ENCODE data around the gene TRMT112. TPM values are rescaled to one million over a fixed set of nuclear protein-coding genes. Genes with fewer than 3 reads are reported as not detected.

TRMT112 gene
- total RNA-seq, 3 donors from 2014 or later: 206 to 266 (median 262) TPM

DNA sequence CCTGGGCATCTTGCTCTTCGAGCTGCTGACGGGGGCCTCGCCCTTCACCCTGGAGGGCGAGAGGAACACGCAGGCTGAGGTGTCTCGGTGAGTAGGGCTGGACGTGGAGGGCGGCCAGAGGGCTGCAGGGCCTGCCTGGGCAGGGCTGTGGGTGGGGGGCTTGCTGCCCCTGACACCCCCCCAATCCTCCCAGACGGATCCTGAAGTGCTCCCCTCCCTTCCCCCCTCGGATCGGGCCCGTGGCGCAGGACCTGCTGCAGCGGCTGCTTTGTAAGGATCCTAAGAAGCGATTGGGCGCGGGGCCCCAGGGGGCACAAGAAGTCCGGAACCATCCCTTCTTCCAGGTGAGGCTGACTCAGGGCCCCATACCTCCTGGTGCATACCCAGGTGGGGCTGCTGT lies 44.3 kb upstream of the TRMT112 start:
- intact Hi-C loops (cut with DNase I; ENCODE audit: low total_unique reads): no loop called here
- Histone ChIP-seq H3K4me1 (peaks cover 4 to 9% of the 10 kb centered on the region in 2 donors), H3K36me3 (no peaks in the 10 kb centered on the region), H3K9me3 (no peaks in the 10 kb centered on the region), H3K4me3 (no peak overlapping the region), H3K27ac (no peak overlapping the region), H3K27me3 (no peaks in the 10 kb centered on the region)
- TF ChIP-seq POLR2A (IDR thresholded peaks at IDR 0.05) (no peak), POLR2AphosphoS5 (IDR thresholded peaks at IDR 0.05) (no peak)
- TF ChIP-seq, protein P1, sequence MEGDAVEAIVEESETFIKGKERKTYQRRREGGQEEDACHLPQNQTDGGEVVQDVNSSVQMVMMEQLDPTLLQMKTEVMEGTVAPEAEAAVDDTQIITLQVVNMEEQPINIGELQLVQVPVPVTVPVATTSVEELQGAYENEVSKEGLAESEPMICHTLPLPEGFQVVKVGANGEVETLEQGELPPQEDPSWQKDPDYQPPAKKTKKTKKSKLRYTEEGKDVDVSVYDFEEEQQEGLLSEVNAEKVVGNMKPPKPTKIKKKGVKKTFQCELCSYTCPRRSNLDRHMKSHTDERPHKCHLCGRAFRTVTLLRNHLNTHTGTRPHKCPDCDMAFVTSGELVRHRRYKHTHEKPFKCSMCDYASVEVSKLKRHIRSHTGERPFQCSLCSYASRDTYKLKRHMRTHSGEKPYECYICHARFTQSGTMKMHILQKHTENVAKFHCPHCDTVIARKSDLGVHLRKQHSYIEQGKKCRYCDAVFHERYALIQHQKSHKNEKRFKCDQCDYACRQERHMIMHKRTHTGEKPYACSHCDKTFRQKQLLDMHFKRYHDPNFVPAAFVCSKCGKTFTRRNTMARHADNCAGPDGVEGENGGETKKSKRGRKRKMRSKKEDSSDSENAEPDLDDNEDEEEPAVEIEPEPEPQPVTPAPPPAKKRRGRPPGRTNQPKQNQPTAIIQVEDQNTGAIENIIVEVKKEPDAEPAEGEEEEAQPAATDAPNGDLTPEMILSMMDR (IDR thresholded peaks at IDR 0.05): no peak
- DNase-seq (ENCODE audit: low spot score in 2 of 2): no peak

DNA sequence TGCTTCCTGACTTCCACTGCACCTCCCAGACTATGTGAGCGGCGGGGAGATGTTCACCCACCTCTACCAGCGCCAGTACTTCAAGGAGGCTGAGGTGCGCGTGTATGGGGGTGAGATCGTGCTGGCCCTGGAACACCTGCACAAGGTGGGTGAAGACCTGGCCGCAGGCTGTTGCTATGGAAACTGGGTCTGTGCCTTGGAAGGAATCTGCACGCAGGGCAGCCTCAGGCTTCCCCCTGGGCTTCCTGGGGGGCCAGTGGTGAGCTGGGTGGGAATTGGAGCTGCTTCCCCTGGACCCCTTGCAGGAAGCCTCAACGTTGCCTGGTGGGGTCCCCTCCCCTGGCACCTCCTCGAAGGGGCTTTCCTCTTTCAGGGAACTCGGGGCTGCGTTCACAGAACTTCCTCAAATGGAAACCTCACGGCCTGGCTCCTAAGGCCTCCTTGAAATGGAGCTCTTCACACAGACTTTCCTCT lies 43.1 kb upstream of the TRMT112 start:
- no peak for DNase-seq (ENCODE audit: low spot score in 2 of 2)
- no peaks in the 10 kb centered on the region for H3K27me3 ChIP-seq
- H3K9me3 ChIP-seq: no peaks in the 10 kb centered on the region
- H3K4me1 ChIP-seq: peaks cover 4 to 9% of the 10 kb centered on the region in 2 donors
- TF ChIP-seq POLR2A (IDR thresholded peaks at IDR 0.05) (no peak), POLR2AphosphoS5 (IDR thresholded peaks at IDR 0.05) (no peak)
- TF ChIP-seq, protein P1 (IDR thresholded peaks at IDR 0.05): no peak
- H3K36me3 ChIP-seq: no peaks in the 10 kb centered on the region
- no peak overlapping the region for H3K27ac ChIP-seq
- peak overlapping the region in 2 of 3 donors; percentile 81 to 98 for H3K4me3 ChIP-seq
- intact Hi-C loops (cut with DNase I; ENCODE audit: low total_unique reads): no loop called here

DNA sequence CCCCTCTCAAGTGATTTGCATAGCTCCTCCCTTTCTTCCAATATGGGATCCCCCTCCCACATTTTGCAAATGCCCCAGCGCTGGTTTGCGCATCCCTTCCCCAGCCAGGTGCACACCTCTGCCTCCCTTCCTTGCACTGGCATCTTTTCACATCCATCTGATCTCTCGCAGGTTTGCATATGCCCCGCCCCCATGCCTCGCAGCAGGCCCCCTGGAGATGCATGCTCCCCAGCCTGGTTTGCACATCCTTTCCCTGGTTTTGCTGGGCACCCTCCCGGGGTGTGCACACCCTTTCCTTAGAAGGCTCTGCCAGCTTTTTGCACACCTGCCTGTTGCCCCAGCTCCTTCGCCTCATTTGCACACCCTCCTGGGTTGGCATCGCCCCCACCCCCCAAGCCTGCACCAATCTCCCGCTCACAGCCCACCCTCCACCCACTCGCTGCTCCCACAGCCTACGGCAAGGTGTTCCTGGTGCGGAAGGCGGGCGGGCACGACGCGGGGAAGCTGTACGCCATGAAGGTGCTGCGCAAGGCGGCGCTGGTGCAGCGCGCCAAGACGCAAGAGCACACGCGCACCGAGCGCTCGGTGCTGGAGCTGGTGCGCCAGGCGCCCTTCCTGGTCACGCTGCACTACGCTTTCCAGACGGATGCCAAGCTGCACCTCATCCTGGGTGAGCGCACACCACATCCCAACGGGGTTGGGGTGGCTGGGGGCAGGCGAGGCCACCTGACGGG lies 42.5 kb upstream of the TRMT112 start:
- no peak for DNase-seq (ENCODE audit: low spot score in 2 of 2)
- no peaks in the 10 kb centered on the region for H3K36me3 ChIP-seq
- H3K27ac ChIP-seq: peak overlapping the region; percentile 84 to 88
- H3K27me3 ChIP-seq: no peaks in the 10 kb centered on the region
- intact Hi-C loops (cut with DNase I; ENCODE audit: low total_unique reads): no loop called here
- TF ChIP-seq POLR2AphosphoS5 (IDR thresholded peaks at IDR 0.05): no peak
- TF ChIP-seq, protein P1 (IDR thresholded peaks at IDR 0.05): no peak
- TF ChIP-seq POLR2A (IDR thresholded peaks at IDR 0.05): no peak
- peaks cover 4 to 9% of the 10 kb centered on the region in 2 donors for H3K4me1 ChIP-seq
- peak overlapping the region; percentile 78 to 98 (median 81) for H3K4me3 ChIP-seq
- no peaks in the 10 kb centered on the region for H3K9me3 ChIP-seq

DNA sequence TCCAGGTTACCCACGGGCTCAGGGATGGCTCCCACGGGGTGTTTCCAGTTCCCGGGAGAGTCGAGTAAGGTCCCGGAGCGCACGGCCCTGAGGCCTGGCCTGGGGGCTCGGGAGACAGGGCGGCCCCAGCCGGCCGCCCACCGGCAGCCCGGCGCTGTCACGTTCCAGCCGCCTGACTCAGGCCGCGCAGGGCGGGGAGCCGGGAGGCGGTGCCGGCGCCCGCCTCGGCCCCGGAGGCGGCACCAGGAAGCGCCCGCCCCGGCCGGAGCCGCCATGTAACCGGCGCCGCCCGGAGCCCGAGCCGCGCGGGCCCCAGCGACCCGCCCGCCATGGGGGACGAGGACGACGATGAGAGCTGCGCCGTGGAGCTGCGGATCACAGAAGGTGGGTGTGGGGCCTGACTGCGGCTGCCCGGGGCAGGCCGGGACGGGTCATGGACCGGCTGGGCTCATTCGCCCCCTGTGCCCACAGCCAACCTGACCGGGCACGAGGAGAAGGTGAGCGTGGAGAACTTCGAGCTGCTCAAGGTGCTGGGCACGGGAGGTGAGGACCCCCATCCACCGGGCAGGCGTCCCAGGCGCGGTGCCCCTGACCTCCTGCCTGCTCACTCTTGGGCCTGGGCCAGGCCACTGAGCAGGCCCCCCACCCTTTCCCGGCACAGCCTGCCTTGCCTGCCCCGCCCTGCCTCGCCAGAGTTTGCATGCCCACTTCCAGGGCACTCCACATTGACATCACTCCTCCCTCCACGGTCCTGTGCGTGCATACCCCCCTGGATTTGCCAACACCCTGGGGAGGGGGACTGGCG lies 41.8 kb upstream of the TRMT112 start, which contains the start of gene RPS6KA4:
Gene RPS6KA4, plus strand, starts transcription at position 256 of the 805 bp plus-strand sequence. Its CDS starts 74 bp downstream, at position 330.
- H3K4me3 ChIP-seq: peak within 1 kb of the TSS; percentile 78 to 98 (median 81)
- no peaks in the 10 kb centered on the region for H3K27me3 ChIP-seq
- TF ChIP-seq POLR2AphosphoS5 (IDR thresholded peaks at IDR 0.05) (no peak), POLR2A (IDR thresholded peaks at IDR 0.05) (no peak)
- TF ChIP-seq, protein P1 (IDR thresholded peaks at IDR 0.05): peak in 1 of 3 donors; percentile 13
- H3K4me1 ChIP-seq: peaks cover 4 to 9% of the 10 kb centered on the region in 2 donors
- intact Hi-C loops (cut with DNase I; ENCODE audit: low total_unique reads): no loop called here
- H3K36me3 ChIP-seq: no peaks in the 10 kb centered on the region
- H3K27ac ChIP-seq: peak within 1 kb of the TSS; percentile 84 to 88
- no peaks in the 10 kb centered on the region for H3K9me3 ChIP-seq
- DNase-seq (ENCODE audit: low spot score in 2 of 2): peak in 1 of 2 donors; percentile 57
